GM18502 (cell line): ENCODE measurements around the gene INAFM2.

Experiments used
- ATAC-seq: cut with Tn5 transposase; IDR thresholded peaks from one replicate; pipeline ENCODE4 v1.9.1; 2021; ENCODE audit warnings: mild to moderate bottlenecking; ENCODE audit not compliant: unreplicated experiment, poor library complexity

Gene INAFM2

GRCh38 chr15:40354408-40355171 is 31.1 kb downstream of the INAFM2 start:
- ATAC-seq = no peak

GRCh38 chr15:40355976-40356585 is 32.6 kb downstream of the INAFM2 start:
- ATAC-seq = no peak

GRCh38 chr15:40357246-40357645 is 33.8 kb downstream of the INAFM2 start:
- ATAC-seq = no peak

- peak; percentile 92 for ATAC-seq
Observed at GRCh38 chr15:40357723-40358470, 34.4 kb downstream of the INAFM2 start, which contains the start of gene DISP2. DISP2 (plus strand) TSS chr15:40358219; CDS start chr15:40358322, 103 bp downstream.

GRCh38 chr15:40358471-40359353 is 35.2 kb downstream of the INAFM2 start:
- peak; percentile 28 for ATAC-seq

GRCh38 chr15:40360015-40360414 is 36.5 kb downstream of the INAFM2 start:
- ATAC-seq = no peak

- ATAC-seq = no peak
Observed at GRCh38 chr15:40361640-40362039, 38.1 kb downstream of the INAFM2 start.

- no peak for ATAC-seq
Observed at GRCh38 chr15:40363611-40364010, 40.1 kb downstream of the INAFM2 start.

GRCh38 chr15:40364251-40364650 is 40.8 kb downstream of the INAFM2 start:
- no peak for ATAC-seq

GRCh38 chr15:40365016-40365415 is 41.5 kb downstream of the INAFM2 start:
- no peak for ATAC-seq

GRCh38 chr15:40365624-40366456 is 42.3 kb downstream of the INAFM2 start:
- ATAC-seq = no peak

- no peak for ATAC-seq
Observed at GRCh38 chr15:40366457-40367370, 43.2 kb downstream of the INAFM2 start.

GRCh38 chr15:40367371-40367685 is 43.8 kb downstream of the INAFM2 start:
- no peak for ATAC-seq

GRCh38 chr15:40367686-40368611 is 44.5 kb downstream of the INAFM2 start:
- ATAC-seq = peak; percentile 86

- no peak for ATAC-seq
Observed at GRCh38 chr15:40368719-40369473, 45.4 kb downstream of the INAFM2 start.

- no peak for ATAC-seq
Observed at GRCh38 chr15:40369474-40369869, 46.0 kb downstream of the INAFM2 start.

GRCh38 chr15:40369971-40370370 is 46.5 kb downstream of the INAFM2 start:
- no peak for ATAC-seq
